Heart left ventricle (tissue), 13 donors: ENCODE data around the gene LIG1.

Experiments
- CTCF ChIP-seq, 12 donors: fragments of 200-600 bp; sonication (generic) in 4 of 12; IDR thresholded peaks; one replicate each; pipeline versions ENCODE4 v1.5.0 to v1.8.0; 2018 to 2022; ENCODE audit warnings: antibody characterized with exemption in 12 of 12, mild to moderate bottlenecking in 5 of 12
- POLR2A ChIP-seq, 2 donors: fragments of 450-650 bp; IDR thresholded peaks; one replicate each; pipeline ENCODE4 v1.6.1; 2017; ENCODE audit warnings: antibody characterized with exemption in 2 of 2, mild to moderate bottlenecking in 2 of 2, moderate library complexity in 2 of 2
- donor health status: ischemic (EF 13 %, LVEDD 7.1; RV severe dilation, severe dysfunction).
- donor health status: DM: no; HTN: yes; CAD: no.
- donor health status: DM: no; HTN: no; CAD: no.
- donor health status: ischemic (EF 25% LVEDD 6.9; RV normal size, moderate dysfunction).
- donor health status: ischemic (EF 25% LVEDD 5.7; RV mildly dilated, moderate dysfunction).
- donor health status: ischemic (EF 35%, LVEDD 5.7; RV mildly dilated, moderate dysfunction).
- donor health status: nonischemic (EF 11% LVEDD 7.7; RV severe dilation, severe dysfunction).
- donor health status: DM: yes; HTN: yes; CAD: no.
- donor health status: PGD.
- donor health status: ischemic (EF 29% LVEDD 5.4; RV normal size, mild dysfunction).
- donor health status: nonischemic (EF 23%, LVEDD 6.1; RV moderate dilation, normal function).

- TF ChIP-seq CTCF (IDR thresholded peaks at IDR 0.05) (no peak), POLR2A (IDR thresholded peaks at IDR 0.05) (no peak)
Measured at GRCh38 chr19:48216933-48217332, 46.8 kb upstream of the LIG1 start.
